RCC 7860 (cell line): ENCODE results near the gene DENND1A.

Experiments
- DNase-seq: peaks from one replicate; pipeline ENCODE4 v3.0.0-alpha.2; 2015; ENCODE audit warnings: low spot score
- FAIRE-seq: peaks from 2 replicates; lab custom pipeline; 2012; peaks lifted over from hg19 to GRCh38; lab: Jason Lieb, UNC

The DENND1A gene

DNA sequence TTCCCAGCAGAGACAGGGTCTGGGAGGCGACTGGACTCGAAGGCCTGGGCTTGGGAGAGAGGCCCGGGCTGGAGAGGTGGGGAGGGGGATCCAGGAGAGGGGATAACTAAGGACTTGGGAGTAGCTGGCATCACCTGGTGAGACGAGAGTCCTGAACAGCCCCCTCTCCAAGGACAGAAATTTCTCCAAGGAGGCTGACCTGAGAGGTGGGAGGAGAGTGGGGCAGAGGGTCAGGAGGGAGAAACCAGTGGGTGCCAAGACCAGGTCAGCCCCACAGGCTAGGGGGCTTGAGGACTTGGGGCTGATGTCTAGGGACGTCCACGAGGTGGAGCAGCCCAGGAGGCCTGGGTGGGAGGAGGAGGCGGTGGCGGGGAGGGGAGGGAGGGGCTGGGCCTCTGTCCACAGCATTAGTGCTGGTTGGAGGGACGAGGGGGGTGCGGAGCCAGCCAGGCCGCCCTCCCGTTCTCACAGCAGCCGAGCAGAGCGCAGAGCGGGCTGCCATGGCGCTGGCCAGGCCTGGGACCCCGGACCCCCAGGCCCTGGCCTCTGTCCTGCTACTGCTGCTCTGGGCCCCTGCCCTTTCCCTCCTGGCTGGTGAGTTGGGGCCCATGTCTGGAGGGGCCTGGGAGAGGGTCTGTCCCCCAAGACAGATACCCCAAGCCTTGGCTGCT is 574.0 kb downstream of the DENND1A start, which contains the start of gene CRB2:
CRB2 (plus strand) TSS at position 437 of the 671 bp plus-strand sequence; CDS start at position 501, 64 bp downstream.
- FAIRE-seq (no peak), DNase-seq (no peak)

- peak; percentile 20 for DNase-seq
- FAIRE-seq = no peak
Observed at GRCh38 chr9:123354806-123355508, 575.0 kb downstream of the DENND1A start.

- FAIRE-seq = no peak
- DNase-seq = peak; percentile 58
Observed at GRCh38 chr9:123353984-123354591, 575.8 kb downstream of the DENND1A start.

GRCh38 chr9:123353041-123353440 is 576.9 kb downstream of the DENND1A start:
- no peak for FAIRE-seq
- no peak for DNase-seq

DNA sequence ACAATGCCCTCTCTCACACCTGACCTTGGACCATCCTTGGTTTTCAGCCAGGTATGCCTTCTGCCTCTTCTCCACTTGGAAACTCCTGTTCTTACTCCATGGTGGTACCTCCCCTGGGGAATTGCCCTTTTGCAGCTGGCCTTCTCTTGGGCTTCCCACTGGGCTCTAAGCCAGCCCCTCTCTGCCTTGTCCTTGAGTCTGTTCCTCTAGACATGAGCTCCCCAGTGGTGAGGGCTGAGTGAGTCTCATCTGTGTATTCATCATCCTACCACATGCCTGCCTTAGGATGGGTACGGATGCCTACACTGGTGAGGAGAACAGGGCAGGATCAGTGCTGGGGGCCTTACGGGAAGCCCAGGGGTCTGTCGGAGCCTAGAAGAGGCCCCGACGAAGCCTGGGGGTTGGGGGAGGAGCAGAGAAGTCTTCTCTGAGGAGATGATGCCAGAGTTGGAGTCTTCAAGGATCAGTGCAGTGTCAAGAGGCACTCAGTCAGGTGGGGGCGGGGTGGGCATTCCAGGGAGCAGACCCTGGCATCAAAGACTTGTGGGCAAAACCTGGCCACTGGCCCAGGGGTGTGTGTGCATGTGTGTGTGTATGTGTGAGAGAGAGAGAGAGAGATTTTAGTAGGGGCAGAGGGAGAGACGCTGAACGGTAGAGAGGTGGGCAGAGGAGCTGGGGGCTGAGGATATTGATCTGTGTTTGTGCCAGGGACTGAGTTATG is 579.2 kb downstream of the DENND1A start:
- DNase-seq (no peak), FAIRE-seq (no peak)

DNA sequence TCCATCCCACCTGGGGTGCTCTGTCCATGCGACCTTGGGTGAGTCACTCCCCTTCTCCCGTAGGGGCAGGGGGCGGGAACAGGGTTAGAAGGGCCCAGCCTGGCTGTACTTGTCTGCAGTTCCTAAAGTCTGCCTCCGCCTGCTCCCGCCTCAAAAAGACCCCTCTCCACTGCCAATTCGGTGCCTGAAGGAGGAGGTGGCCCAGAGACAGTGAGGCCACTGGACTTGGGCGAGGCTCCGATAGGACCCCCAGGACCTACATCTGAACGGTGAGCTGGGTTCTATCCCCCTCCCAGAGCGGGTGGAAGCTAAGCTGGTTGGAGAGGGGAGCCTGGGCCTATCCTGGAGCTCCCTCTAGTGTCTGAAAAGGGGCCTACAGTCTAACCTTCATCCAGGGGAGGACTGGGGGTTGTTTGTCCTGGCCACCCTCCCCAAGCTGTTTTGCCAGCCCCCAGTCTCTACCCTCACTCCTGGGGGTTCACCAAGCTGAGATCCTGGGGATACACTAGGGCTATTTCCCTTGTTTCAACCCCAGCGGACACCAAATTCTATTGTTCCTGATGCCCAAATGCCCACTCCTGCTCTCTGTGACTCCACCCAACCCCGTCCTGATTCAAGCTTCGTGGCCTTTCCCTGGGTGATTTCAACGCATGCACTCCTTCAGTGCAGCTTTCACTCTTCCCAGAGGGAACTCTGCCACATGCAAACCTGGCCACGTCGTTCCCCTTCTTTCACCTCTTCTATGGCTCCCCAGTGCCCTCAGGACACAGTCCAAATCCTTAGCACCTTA is 580.0 kb downstream of the DENND1A start:
- peak; percentile 45 for DNase-seq
- no peak for FAIRE-seq

GRCh38 chr9:123349033-123349432 is 580.9 kb downstream of the DENND1A start:
- DNase-seq = no peak
- FAIRE-seq = no peak

- FAIRE-seq (no peak), DNase-seq (no peak)
Observed at GRCh38 chr9:123348317-123348992, 581.5 kb downstream of the DENND1A start.

GRCh38 chr9:123347289-123348060 is 582.5 kb downstream of the DENND1A start:
- FAIRE-seq = no peak
- DNase-seq = no peak

- no peak for FAIRE-seq
- no peak for DNase-seq
Observed at GRCh38 chr9:123346826-123347225, 583.1 kb downstream of the DENND1A start.

- FAIRE-seq = no peak
- no peak for DNase-seq
Observed at GRCh38 chr9:123346026-123346425, 583.9 kb downstream of the DENND1A start.

GRCh38 chr9:123345567-123345955 is 584.4 kb downstream of the DENND1A start:
- DNase-seq (no peak), FAIRE-seq (no peak)

DNA sequence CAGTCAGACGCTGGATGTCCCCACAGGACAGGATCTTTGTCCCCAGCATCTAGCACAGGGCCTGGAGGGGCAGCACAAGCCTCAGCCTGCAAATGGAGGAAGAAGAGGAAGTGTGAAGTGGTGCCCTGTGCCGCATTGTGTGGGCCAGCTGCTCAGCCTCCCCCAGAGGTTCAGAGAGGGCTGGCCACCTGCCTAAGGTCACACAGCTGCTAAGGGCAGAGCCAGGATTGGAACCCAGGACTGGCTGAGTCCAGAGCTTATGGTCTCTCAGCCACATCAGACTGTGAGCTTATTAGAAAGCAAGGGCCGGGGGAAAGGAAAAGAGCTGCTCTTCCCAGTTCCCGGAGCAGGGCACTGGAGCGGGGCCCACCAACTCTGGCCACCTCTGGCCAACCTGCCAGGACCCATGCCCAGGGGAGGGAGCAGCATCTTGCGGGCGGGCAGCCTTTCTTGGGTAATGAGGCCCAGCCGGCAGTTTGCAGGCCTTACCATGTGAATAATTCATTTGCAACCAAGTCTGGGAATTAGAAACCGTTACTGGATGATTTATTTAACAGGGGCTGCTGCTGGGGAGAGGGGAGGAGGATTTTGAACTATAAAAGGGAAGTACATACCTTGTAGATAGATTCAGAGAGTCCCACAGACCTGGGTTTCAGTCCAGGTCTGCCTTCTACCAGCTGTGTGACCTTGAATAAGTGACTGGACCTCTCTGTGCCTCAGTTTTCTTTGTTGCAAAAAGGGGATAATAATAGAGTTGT is 585.6 kb downstream of the DENND1A start:
- FAIRE-seq (no peak), DNase-seq (no peak)

GRCh38 chr9:123343443-123344191 is 586.3 kb downstream of the DENND1A start:
- DNase-seq = no peak
- FAIRE-seq = no peak

DNA sequence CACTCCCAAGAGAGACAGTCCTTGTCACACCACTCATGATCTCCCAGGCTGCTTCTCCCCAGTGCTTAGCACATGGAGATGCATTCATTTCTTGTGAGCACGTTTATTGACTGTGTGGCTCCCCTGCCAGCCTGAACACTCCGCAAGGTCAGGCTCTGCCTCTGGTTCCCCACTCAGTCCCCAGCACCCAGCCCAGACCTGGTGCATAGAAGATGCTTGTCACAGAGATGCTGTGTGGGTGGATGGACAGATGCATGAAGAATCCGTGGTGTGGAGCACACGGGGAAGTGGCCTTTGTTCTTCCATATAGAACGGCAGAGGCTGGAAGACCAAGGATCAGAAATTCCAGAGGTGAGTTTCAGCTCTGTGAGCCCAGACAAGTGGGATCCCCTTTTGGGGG is 587.7 kb downstream of the DENND1A start:
- DNase-seq (no peak), FAIRE-seq (no peak)

- FAIRE-seq = no peak
- no peak for DNase-seq
Observed at GRCh38 chr9:123341816-123342215, 588.1 kb downstream of the DENND1A start.

DNA sequence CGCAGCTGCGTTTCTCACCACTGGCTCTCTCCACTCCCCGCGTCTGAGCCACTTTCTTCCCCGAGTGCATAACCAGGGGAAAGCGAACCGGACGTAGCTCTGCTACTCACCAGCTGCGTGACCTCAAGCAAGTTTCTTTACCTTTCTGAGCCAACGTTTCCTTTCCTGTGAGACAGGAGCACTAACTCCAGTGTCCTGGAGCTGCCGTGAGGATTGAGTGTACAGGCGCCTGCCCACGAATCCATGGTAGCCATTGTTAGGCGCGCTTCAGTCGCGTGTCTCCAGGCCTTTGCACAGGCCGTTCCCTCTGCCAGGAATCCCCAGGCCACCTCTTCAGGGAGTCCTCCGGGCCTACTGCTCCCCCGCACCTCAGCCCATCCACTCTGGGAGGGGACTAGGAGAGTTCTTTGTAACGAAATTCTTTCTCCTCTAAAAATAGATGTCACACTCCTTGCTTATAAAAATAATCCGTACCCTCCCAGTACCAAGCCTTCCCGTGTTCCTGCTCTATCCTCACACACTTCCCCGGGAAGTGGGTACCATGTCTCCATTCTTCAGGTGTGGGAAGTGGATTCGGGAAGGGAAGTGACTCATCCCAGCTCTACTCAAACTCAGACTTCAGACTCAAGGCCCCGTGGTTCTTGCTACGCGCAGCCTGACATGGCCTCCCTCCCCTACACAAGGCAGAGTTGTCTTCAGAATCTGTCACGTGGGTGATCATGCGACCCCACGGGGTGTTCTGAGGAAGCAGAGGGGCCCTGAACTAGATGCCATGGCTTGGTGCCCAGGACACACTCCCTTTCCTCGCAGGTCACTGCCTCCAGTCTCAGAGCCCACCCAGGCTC is 590.0 kb downstream of the DENND1A start:
- no peak for FAIRE-seq
- DNase-seq = peak; percentile 57
